Left renal cortex interstitium (tissue), 4 donors: ENCODE measurements around the gene ARRB2. TPM values are rescaled to one million over a fixed set of nuclear protein-coding genes. Genes with fewer than 3 reads are reported as not detected.
"Not testable (repeated sequence)": the region's sequence is repeated elsewhere in the genome, so short reads cannot be mapped to it uniquely, and the experiment has no call there.

Experiments
- DNase-seq, 4 donors: peaks; one replicate each; pipeline ENCODE4 v3.0.0-alpha.2; 2013; ENCODE audit warnings: low read depth in 4 of 4, low spot score in 2 of 4, missing footprints in 1 of 4
- polyA plus RNA-seq, 4 donors: library from polyadenylated mRNA; unstranded; fragments of 120-200 nt; gene quantifications; one replicate each; pipeline ENCODE4 v1.2.1, GENCODE V29; 2013; ENCODE audit not compliant: insufficient read length in 4 of 4

Gene ARRB2
- 10 to 100 TPM; 25.4 to 41.7 (median 37.0) TPM for polyA plus RNA-seq

- peak; percentile 93 to 98 (median 96) for DNase-seq
Observed at GRCh38 chr17:4709794-4710692, at the start of gene ARRB2. ARRB2 (plus strand) TSS chr17:4710632; CDS start chr17:4710722, 90 bp downstream.

- DNase-seq: no peak
Observed at GRCh38 chr17:4663711-4664110, 46.7 kb upstream of the ARRB2 start.

DNA sequence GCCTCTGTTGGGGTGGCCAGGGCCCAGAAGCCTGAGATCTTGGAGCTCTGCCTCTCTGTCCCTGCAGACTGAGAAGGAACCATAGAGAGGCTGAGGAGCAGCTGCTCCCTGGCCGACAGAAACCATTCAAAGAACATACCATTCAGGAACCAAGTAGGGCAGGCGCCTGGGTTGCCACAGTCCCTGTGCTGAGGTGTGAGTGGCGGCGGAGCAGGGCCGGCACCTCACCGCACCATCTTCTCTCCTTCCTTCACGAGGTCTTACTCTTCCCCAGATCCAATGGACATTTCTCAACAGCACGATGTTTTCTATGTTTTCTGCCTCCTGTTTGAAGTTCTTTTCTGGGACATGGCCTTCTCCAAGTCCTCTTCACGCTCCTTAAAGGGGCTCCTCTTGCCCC, 46.2 kb upstream of the ARRB2 start:
- no peak for DNase-seq

- no peak for DNase-seq
Observed at GRCh38 chr17:4665027-4665426, 45.4 kb upstream of the ARRB2 start.

GRCh38 chr17:4666296-4666695, 44.1 kb upstream of the ARRB2 start:
- DNase-seq: no peak

DNA sequence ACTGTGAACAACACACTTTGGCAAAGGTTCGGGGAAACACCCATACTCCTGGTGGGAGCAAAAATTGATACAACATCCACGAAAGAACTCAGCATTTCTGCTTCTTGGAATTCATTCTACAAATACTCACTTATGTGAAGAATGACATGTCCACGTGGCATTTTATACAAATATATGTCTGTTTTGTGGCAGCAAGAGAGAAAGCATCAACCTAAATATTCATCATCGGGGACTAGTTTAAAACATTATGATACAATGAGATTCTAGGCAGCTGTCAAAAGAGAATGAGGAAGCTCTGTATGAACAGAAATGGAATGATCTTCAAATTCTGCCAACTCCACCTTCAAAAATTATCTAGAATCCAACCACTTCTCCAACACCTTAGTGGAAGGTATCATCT, 43.3 kb upstream of the ARRB2 start:
- no peak for DNase-seq

GRCh38 chr17:4672055-4672630, 38.3 kb upstream of the ARRB2 start:
- DNase-seq: no peak

DNA sequence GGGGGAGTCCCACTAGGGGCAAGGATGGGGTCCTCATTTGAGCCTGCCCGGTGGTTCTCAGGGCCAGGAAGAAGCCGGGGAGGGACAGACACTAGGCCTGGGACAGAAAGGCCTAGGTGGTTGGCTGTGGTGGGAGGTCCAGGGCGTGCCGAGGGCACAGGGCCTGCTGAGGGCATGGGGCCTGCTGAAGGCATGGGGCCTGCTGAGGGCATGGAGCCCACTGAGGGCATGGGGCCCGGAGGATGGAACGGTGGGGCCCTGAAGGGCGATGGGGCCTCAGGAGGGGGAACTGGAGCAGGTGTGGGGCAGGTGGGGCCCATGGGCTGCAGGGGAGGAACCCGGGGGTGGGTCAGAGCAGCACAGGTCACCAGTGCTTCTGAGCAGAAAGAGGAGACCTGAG, 37.7 kb upstream of the ARRB2 start:
- DNase-seq: no peak

DNA sequence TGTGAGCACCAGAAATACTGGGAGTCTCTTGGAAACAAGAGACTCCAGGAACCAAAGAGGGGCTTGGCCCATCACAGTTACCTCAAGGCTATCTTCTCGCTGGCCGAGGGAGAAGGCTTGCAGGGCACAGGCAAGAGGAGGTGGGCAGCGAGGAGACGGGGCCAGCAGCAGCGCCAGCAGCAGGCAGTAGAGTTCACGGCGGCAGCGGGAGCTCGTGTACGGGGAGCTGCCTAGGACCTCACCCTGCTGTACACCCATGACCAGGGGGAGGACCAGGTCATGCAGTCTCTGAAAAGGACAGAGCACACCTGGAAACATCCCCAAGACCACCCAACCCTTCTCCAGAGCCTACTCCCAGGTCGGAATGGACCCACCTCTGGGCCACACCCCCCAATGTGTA, 37.3 kb upstream of the ARRB2 start:
- DNase-seq: no peak

GRCh38 chr17:4673986-4674684, 36.3 kb upstream of the ARRB2 start:
- no peak for DNase-seq

DNA sequence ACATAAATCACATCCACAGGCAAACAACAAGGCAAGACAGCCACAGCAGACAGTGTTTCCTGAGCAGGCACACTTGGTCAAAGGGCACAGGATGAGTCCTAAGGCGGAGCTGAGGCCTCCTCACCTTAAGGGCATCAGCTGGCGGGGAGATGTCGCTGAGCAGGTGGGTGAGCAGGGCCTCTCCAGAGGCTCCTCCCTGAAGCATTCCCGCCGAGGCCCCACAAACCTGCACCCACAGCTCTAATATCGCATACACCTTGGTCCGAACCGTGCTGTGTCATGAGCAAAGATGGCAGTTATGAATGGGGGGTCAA, 35.8 kb upstream of the ARRB2 start:
- no peak for DNase-seq

GRCh38 chr17:4675791-4676190, 34.6 kb upstream of the ARRB2 start:
- no peak for DNase-seq

GRCh38 chr17:4676791-4677190, 33.6 kb upstream of the ARRB2 start:
- DNase-seq: no peak

DNA sequence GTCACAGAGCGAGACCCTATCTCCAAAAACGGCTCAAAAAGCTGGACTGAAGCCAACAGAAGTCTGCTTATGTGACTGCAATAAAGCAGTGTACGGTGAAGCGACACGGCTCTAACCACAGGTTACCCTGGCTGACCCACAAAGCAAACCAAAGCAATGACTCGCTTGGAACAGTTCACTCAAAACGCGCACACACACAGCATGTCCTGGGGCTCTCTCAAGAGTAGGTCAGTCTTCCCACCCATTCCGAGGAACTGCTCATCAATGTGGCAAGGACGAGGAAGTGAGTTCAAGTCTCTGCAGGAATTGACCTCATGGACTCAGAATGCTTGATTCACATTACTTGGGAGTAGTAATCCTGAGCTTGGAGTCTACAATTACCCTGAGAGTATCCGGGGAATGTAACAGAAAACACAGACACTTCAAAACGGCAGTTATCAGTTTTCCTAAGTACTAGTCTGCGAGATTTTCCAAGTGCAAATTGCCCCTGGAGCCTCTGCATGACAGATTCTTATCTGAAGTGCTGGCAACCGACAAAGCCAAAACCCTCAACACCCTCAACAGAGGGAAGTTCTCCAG, 31.9 kb upstream of the ARRB2 start:
- DNase-seq: no peak

GRCh38 chr17:4679658-4680057, 30.8 kb upstream of the ARRB2 start:
- no peak for DNase-seq

- not testable (repeated sequence) for DNase-seq
Observed at GRCh38 chr17:4683739-4684138, 26.7 kb upstream of the ARRB2 start.

- not testable (repeated sequence) for DNase-seq
Observed at GRCh38 chr17:4689872-4690271, 20.6 kb upstream of the ARRB2 start.

DNA sequence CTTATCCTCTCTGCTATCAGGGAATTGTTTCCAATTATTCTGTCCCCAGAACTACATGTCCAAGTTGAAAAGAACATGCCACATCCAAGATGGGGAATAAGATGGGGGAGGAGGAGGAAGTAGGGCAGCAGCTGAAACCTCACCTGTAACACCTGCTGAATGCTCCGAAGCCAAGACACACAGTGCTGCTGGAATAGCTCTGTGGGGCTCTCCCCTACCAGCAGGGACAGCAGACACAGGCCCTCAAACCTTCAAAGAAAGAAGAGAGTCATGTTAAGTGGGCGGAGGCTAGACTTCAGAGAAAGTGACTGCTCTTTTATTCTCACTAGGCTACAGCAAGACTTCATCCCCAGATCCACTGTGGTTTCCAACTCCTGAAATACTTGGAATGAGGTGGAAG, 19.7 kb upstream of the ARRB2 start:
- no peak for DNase-seq

DNA sequence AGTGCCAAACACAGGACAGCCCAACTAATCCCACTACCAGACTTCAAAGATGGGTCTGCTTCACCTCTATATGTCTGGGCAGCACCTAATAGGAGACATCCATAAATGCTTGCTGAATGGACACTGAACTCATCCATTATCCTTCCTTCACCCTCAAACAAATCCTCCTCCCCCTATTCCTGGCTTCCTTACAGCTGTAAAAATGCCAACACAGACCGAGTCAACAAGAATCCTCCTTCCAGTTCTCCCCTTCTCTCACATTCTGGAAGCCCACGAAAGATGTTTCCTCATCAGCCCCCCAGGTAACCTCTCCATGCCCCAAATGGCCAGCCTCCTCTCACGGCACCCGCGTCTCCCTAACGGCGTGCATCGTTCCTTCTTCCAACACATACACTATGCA, 18.7 kb upstream of the ARRB2 start:
- DNase-seq: no peak

GRCh38 chr17:4693416-4693815, 17.0 kb upstream of the ARRB2 start:
- DNase-seq: no peak

- DNase-seq: no peak
Observed at GRCh38 chr17:4696437-4696805, 14.0 kb upstream of the ARRB2 start.
